NOMO-1 treated with dmso at 0.1 percent for 144 hours (cell line): ENCODE results near the gene TRIM38.
"Not testable (repeated sequence)": the region's sequence is repeated elsewhere in the genome, so short reads cannot be mapped to it uniquely, and the experiment has no call there.

Source experiments
- DNase-seq: peaks from one replicate; lab custom pipeline; 2025; ENCODE audit not compliant: unreplicated experiment; lab: John Stamatoyannopoulos, UW

TRIM38 gene

DNA sequence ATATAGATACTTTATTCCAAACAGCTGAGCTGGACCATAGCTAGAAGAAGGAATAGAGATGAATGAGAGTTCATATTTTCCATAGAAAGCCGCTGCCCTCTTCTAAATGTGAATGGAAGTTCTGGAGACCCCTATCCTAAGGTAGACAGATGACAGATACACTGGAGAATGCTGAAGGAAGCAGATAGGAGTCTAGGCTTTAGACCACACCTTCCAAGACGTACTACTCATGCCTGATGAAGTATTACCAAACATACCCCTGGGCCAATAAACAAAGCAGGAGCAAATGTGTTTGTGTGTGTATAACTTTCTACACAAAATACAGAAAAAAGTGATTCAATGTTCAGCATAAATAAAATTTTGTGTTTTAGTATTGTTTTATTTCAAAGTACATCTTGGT is 23.0 kb upstream of the TRIM38 start:
- no peak for DNase-seq

DNA sequence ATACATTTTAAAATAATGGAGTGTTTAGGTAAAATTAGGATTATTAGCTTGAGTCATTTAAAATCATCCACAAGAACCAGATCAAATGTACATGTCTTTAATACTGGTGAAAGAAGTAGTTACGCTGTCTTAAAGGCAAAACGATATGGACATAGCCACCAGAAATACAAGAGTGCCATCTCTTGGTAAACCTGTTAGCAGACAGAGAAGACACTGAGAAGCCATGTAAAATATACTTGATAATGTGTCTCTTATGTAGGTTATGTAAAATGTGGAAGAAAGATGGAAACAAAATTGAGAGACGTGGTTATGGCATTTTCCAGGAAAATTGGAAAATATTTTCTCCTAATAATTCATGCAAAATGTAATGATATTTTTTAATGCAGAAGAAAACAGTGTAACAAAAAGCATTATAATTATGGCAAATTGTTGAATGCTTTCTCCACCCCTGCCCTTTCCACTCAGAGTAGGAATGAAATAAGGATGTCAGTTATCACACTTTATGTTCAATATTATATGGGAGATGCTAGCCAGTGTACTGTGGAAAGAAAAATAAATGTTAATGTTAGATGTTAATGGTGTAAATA is 19.9 kb upstream of the TRIM38 start:
- no peak for DNase-seq

DNA sequence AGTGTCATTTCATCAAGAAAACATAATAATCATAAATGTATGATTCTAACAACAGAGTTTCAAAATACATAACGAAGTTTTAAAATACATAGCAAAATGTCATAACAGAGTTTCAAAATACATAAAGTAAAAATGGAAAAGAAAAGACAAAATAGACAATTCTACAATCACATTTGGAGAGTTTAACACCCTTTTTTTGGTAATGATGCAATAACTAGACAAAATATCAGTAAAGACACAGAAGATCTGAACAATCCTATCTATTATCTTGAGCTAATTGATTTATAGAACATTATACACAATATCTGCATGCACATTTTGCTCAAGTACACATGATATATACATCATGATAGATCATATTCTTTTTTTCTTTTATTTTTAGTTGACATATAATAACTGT is 18.7 kb upstream of the TRIM38 start:
- DNase-seq, result no peak

DNA sequence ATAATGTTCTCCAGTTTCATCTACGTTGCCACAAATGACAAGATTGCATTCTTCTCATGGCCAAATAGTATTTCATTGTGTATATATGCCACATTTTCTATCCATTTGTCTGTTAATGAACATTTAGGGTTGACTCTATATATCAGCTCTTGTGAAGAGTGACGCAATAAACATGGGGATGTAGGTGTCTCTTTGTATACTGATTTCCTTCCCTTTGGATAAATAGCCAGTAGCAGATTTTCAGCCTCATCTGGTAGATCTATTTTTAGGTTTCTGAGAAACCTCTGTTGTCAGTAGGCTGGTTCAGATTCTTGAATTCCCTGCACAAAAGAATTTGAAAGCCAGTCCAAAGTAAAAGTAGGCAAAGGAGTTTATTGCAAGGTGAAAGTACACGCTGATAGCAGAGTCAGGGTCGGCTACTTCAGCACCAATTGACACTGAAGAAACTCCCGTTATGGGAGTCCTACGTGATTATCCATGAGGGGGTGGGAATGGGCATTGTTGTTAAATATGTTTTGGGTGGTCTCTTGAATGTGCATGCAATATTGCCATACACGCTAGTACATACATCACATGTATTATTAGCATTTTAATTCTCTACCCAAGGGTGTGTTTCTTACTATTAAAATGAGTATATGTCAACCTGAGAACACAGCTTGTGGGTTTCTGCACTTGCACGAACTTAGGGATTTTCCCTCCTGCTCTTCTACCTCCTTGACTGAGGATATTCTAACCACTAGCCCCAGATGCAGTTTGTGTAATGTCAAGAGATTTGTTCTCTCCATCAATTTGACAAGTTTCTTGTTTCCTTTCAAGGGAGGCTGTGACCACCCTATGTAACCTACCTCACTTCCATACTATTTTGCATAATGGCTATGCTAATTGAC is 17.7 kb upstream of the TRIM38 start:
- DNase-seq, result no peak

- not testable (repeated sequence) for DNase-seq
Measured at GRCh38 chr6:25945738-25946137, 16.9 kb upstream of the TRIM38 start.

DNA sequence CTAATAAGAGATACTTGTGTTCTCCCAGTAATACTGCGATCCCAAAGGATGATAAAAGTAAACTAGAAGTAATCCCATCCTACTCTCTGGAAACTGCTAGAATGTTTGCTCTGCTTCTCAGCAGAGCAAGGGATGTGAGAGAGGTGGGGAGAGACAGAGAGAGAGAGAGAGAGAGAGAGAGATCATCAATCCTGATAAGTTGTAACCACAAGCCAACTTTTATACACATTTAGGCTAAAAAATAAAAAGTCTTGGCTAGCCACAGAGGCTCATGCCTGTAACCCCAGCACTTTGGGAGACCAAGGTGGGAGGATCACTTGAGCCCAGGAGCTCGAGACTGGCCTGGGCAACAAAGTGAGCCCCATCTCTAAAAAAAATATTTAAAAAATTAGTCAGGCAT is 16.0 kb upstream of the TRIM38 start:
- no peak for DNase-seq

- DNase-seq, result not testable (repeated sequence)
Measured at GRCh38 chr6:25947492-25947891, 15.1 kb upstream of the TRIM38 start.

DNA sequence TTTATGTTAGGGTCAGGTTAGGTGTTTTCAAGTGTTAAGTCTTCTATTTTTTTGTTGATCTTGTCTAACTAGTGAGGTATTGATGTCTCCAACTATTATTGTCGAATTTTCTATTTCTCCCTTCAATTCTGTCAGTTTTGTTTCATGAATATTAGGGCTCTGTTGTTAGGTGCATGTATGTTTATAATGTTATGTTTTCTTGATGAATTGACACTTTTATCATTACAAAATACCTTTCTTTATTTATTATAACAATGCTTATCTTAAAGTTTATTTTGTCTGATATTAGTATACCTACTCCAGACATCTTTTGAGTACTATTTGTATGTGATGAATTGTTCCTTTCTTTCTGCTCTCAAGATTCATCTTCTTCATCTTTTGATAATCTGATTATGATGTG is 12.9 kb upstream of the TRIM38 start:
- DNase-seq, result no peak

DNA sequence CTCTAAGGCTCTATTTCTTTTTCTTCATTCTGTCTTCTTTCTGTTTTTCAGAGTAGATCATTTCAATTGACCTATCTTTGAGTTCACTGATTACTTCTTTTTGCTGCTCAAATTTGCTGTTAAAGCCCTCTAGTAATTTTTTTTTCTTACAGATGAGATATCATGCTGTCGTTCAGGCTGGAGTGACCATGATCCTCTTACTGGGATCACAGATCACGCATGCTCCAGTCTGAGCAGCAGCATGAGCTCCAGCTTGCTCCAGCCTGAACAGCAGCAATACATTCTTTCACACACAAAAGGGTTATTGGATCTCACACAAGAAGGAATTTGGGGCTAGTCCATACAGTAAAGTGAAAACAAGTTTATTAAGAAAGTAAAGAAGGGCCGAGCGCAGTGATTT is 12.3 kb upstream of the TRIM38 start:
- no peak for DNase-seq

DNA sequence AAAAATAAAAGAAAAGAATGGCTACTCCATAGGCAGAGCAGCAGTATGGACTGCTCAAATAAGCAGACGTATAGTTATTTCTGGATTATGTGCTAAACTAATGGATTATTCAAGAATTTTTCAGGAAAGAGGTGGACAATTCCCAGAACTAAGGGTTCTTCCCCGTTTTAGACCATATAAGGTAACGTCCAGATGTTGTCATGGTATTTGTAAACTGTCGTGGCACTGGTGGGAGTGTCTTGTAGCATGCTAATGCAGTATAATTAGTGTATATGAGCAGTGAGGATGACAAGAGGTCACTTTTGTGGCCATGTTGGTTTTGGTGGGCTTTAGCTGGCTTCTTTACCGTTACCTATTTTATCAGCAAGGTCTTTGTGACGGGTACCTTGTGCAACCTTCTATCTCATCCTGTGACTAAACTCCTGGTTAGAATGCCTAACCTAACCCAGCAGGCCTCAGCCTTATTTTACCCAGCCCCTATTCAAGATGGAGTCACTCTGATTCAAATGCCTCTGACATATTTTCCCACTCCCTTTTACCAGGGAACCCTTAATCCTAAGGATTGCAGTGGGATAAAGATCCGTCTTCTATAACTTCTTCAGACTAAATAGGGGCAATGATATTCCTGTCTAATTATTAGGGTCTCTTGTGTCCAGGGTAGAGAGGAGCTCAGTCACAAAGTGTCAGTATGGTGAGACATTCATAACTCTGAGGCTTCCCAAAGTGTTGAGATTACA is 11.1 kb upstream of the TRIM38 start:
- no peak for DNase-seq

DNA sequence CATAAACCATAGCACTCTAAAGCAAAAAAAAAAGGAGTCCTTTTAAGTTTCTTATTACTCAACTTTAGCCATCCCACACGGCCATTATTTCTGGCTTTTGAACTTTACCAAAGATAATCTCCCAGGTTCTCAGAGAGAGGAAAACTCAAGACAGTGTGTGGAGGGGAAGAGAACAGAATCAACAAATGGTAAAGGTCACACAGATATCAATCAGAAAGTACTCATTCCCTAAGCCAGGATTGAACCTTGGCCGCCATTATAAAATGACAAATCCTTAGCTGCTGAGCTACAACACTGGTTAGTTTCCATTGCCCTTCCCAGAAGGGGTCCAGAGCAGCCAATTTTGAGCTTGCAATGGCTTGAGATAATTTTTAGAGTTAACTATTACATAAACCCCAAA is 10.1 kb upstream of the TRIM38 start:
- no peak for DNase-seq

DNA sequence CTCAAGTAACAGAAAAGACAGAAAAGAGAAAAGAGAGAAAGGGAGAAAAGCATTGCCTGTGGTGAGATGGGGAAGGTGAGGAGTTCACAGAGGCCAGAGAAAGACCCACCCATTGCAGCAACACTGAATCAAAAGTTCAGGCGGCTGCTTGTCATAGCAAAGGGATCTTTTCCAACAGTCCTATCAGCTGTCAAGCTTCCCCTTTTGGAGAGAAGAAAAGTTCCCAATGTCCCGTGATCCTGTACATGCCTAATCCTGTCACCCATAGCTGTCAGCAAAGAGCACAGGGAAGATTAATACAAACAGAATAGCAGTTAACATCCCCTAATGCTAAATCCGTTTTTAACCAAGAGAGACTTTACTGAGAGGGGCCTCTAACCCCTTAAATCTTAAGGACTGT is 8.9 kb upstream of the TRIM38 start:
- DNase-seq, result no peak

DNA sequence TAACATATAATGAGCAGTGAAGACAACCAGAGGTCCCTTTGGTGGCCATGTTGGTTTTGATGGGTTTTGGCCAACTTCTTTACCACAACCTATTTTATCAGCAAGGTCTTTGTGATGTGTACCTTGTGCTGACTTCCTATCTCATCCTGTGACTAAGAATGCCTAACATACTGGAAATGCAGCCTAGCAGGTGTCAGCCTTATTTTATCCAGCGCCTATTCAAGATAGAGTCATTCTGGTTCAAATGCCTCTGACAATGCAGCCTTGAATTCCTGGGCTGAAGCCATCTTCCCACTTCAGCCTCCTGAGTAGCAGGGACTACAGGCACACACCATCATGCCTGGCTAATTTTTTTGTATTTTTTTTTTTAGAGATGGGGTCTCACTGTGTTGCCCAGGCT is 7.8 kb upstream of the TRIM38 start:
- DNase-seq, result no peak

GRCh38 chr6:25956226-25956625 is 6.4 kb upstream of the TRIM38 start:
- no peak for DNase-seq

DNA sequence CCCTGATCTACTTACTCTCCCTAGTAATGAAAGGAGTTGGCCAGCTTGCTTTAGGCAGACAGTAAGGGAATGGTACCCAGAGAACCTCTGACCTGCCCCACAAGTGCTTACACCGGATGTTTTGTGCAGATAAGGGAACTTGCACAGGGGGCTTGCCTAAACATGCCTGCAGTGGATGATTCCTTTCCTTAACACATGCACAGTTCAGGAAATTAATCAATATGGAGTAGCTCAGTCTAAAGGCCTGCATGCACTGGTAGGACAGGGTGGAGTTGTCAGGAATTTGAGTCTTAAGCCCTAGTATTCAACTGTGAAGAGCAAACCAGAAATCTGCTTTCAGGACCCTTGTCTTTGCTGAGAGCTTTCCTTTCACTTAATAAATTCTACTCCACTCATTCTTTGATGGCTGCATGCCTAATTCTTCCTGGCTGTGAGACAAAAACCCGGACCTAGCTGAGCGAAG is 3.9 kb upstream of the TRIM38 start:
- DNase-seq, result no peak

DNA sequence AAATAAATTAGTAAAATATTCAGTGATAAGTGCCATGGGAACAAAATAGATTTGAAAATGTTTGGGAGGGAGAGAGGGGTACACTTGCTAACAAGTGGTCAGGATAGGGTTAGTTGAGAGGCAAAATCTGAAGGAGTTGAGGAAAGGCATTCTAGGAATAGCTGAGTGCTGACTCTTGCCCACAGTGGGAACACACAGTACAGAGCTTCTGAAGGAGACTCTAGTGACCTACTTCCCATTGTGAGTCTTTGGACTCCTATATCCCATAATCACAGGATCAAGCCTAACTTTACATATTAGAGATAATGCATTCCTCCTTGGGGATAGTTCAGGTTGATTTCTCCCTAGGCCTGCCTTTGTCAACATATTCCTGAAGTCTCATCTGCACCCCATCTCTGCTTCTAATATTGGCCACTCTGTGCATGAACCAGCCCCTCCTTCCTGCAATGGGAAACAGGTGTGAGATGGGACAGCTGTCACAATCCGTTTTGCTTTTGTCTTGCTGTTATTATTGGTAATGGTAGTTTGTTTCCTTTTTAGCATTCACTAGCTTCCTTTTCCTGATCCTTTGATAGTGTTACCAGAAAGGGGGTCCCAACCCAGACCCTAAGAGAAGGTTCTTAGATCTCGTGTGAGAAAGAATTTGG is 2.6 kb upstream of the TRIM38 start:
- DNase-seq, result no peak

DNA sequence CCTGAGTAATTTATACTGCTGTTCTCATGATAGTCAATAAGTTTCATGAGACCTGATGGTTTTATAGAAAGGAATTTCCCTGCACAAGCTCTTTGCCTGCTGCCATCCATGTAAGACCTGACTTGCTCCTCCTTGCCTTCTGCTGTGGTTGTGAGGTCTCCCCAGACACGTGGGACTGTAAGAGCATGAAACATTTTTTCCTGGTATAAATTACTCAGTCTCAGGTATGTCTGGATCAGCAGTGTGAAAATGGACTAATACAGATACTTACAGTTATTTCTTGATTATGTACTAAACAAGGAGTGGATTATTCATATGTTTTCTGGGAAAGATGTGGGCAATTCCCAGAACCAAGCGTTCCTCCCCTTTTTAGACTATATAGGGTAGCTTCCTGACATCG is 1.9 kb upstream of the TRIM38 start:
- DNase-seq, result no peak

- no peak for DNase-seq
Measured at GRCh38 chr6:25961619-25962148, 918 bp upstream of the TRIM38 start.

GRCh38 chr6:25963426-25964123 is 973 bp downstream of the TRIM38 start:
- DNase-seq, result no peak

DNA sequence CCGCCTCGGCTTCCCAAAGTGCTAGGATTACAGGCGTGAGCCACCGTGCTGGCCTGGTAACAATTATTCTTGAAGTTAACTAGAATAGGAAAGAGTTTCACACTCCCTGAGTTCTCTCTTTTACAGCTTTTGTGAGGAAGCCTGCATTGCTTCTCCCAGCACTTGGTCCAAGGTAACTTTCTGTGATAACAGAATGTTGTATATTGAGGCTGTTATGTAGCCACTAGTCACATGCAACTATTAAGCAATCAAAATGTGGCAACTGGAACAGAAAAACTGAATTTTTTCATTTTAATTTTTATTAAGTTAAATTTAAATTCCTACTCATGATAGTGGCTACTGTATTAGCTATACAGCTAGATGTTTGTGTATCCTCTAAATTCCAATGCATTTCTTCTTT is 2.5 kb downstream of the TRIM38 start:
- DNase-seq, result no peak

DNA sequence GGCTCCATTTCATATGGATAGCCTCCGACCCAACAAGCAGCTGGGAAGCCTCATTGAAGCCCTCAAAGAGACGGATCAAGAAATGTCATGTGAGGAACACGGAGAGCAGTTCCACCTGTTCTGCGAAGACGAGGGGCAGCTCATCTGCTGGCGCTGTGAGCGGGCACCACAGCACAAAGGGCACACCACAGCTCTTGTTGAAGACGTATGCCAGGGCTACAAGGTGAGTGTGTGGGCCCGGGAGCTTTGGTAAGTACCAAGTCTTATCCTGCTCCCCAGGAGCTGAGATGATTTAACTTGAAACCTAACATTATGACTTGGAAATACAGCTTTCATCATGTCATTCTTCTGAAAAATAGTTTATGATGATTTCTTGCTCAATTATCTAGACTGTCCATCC is 4.1 kb downstream of the TRIM38 start:
- DNase-seq, result no peak
